ENCODE results near the gene LMO7.

Gene LMO7

DNA sequence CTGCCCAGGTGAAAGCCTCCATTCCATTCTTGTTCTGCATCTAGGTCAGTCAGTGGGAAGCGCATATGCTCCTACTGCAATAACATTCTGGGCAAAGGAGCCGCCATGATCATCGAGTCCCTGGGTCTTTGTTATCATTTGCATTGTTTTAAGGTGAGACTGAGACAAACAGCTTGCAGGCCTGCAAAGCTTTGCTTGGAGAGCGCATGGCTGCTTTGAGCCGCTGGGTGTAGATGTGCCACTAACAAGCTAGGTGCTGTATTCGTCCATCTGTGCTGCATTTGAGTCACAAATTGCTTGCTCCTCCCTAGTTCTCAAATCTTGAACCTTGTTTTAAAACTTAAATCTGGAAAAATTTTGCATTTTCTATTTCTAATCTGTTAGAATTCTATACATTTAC, 219.1 kb downstream of the LMO7 start:
- Mint-ChIP-seq H3K27me3 (no peaks in the 10 kb centered on the region), H3K4me3 (no peak overlapping the region), H3K9me3 (ENCODE audit: low read depth) (no peaks in the 10 kb centered on the region), H3K4me1 (ENCODE audit: low read depth) (no peaks in the 10 kb centered on the region), H3K27ac (no peak overlapping the region), H3K36me3 (peaks cover 12% of the 10 kb centered on the region)

DNA sequence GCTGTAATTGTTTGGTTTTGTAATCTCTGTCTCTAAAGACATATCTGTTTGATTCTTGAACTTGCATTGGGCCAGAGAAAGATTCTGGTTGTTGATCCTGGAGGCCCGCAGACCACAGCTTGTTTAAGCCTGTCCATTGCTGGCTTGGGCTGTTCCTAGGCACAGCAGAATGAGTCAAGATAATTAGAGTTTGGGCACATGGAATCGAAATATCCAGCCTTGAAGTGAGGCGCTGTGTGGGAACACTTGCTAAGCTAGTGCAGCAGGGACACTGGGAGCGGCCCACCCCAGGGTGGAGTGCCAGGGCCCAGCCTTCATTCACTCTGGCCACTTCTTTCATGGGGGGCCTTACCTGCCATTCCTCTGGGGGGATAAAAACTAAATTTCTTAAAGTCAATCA, 219.7 kb downstream of the LMO7 start:
- H3K27ac Mint-ChIP-seq = no peak overlapping the region
- H3K4me3 Mint-ChIP-seq = no peak overlapping the region
- no peaks in the 10 kb centered on the region for H3K4me1 Mint-ChIP-seq (ENCODE audit: low read depth)
- H3K9me3 Mint-ChIP-seq (ENCODE audit: low read depth) = no peaks in the 10 kb centered on the region
- peaks cover 8% of the 10 kb centered on the region for H3K36me3 Mint-ChIP-seq
- H3K27me3 Mint-ChIP-seq = no peaks in the 10 kb centered on the region

DNA sequence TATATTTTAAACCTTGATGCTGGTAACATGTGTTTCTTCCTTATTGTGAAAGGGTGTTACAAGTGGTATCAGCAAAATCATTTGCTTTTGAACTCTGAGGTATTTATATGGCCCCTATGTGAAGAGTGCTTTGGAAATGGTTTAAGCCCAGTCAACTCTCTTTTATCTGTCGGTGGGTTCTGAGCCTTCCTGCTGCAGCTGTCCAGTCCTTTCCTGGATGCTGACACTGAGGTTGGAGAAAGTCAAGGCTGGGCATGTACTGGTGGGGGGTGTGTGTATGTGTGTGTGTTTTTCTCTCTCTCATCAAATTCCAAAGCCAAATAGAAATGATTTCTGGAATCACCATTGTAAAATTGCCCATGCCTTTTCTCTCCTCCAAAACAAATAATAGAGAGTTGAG, 221.2 kb downstream of the LMO7 start:
- peaks cover 8% of the 10 kb centered on the region for H3K36me3 Mint-ChIP-seq

DNA sequence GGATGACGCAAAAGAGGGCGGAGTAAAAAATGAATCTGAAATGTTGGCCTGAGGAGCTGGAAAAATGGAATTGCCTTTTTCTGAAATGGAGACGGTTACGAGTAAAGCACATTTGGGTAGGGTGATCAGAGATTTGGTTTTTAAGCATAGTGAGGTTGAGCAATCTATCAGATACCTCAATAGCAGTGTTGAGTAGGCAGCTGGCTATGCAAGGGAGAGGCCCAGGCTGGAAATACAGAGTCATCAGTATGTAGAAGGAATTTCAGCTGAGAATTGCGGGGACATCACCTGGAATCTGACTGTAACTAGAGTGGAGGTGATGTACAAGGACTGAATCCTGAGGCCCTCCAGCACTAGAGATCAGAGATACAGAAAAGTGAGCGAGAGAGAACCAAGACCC, 224.8 kb downstream of the LMO7 start:
- no peak overlapping the region for H3K4me3 Mint-ChIP-seq
- H3K27ac Mint-ChIP-seq = no peak overlapping the region
- H3K4me1 Mint-ChIP-seq (ENCODE audit: low read depth) = no peaks in the 10 kb centered on the region
- no peaks in the 10 kb centered on the region for H3K9me3 Mint-ChIP-seq (ENCODE audit: low read depth)
- H3K27me3 Mint-ChIP-seq = no peaks in the 10 kb centered on the region
- H3K36me3 Mint-ChIP-seq = peaks cover 5% of the 10 kb centered on the region

More for the DNA sequence above, 221.2 kb downstream of the LMO7 start:
- H3K4me3 Mint-ChIP-seq = no peak overlapping the region
- H3K27me3 Mint-ChIP-seq = no peaks in the 10 kb centered on the region
- no peaks in the 10 kb centered on the region for H3K9me3 Mint-ChIP-seq (ENCODE audit: low read depth)
- no peaks in the 10 kb centered on the region for H3K4me1 Mint-ChIP-seq (ENCODE audit: low read depth)
- H3K27ac Mint-ChIP-seq = no peak overlapping the region

DNA sequence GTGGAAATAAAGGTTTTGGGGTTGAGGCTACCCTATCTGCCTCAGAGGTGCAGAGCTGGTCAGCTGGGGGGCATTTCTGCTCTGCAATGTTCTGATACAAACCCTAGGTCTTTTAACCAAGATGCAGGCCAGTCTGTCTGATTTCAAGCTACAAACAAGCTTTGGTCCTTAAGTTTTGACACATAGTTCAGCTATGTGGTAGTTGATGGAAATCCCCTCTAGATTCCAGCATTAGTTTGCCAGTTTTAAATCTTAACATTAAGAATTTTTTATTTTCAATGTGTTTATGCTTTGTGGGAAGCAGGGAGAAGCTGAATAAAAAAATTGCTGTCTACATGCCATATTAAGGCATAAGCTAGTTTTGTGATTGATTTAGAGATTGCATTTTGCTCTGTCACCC, 225.7 kb downstream of the LMO7 start:
- no peak overlapping the region for H3K27ac Mint-ChIP-seq
- no peaks in the 10 kb centered on the region for H3K27me3 Mint-ChIP-seq
- no peaks in the 10 kb centered on the region for H3K9me3 Mint-ChIP-seq (ENCODE audit: low read depth)
- no peaks in the 10 kb centered on the region for H3K4me1 Mint-ChIP-seq (ENCODE audit: low read depth)
- H3K4me3 Mint-ChIP-seq = no peak overlapping the region
- H3K36me3 Mint-ChIP-seq = peaks cover 5% of the 10 kb centered on the region

DNA sequence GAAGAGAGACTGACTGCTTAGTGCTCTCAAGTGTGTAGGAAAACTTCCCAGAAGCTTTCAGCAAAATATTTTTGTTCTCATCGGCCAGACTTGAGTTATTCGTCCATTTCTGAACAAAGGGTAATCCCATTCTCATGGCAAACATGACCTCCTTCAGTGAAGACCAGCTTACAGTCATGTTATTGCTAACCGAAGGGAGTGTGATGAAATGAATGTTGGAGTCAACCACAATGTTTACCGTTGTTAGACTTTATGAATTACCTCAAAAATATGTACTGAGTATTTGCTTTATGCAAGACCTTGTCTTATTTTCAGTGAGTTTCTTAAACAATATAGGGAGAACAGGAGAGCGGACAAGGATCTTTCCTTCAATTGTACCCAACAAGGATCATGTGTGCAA, 228.6 kb downstream of the LMO7 start:
- no peak overlapping the region for H3K27ac Mint-ChIP-seq
- peaks cover 2% of the 10 kb centered on the region for H3K4me1 Mint-ChIP-seq (ENCODE audit: low read depth)
- no peak overlapping the region for H3K4me3 Mint-ChIP-seq
- no peaks in the 10 kb centered on the region for H3K36me3 Mint-ChIP-seq
- H3K27me3 Mint-ChIP-seq = peaks cover 2% of the 10 kb centered on the region
- H3K9me3 Mint-ChIP-seq (ENCODE audit: low read depth) = no peaks in the 10 kb centered on the region

DNA sequence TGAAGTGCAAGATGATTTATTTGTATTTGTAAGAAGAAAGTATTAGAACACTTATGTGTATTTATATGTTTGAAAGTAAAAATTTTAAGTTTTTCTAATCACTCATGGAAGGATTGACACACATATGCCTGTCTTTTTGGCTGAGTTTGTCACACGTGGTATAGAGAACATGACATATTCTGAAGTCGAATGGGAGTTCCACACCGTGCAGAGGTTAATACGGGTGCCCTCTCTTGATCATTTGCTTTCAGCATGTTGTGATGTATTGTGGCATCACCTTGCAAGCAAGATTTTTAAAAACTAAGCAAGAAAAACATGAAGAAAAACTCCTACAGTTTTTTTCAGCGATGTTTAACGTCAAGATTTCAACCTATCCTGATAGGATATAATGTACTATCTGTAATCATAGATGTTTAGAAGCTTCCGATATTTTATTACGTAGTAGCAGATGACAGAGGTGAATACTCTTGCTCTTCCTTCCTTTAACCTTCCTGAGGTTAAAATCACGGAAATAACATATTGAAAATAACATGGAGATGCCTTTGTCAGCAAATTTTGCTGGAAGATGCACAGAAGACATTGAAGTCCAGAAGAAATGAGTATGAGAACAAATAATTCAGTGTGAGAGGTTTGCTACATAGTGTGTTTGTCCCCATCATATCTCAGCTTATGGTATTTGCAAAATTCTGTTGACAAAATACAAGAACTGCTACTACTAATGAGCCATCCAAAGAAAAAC, 231.4 kb downstream of the LMO7 start:
- Mint-ChIP-seq H3K27ac (no peak overlapping the region), H3K4me3 (no peak overlapping the region), H3K27me3 (peaks cover 3% of the 10 kb centered on the region), H3K9me3 (ENCODE audit: low read depth) (no peaks in the 10 kb centered on the region), H3K4me1 (ENCODE audit: low read depth) (peaks cover 8% of the 10 kb centered on the region), H3K36me3 (no peaks in the 10 kb centered on the region)

DNA sequence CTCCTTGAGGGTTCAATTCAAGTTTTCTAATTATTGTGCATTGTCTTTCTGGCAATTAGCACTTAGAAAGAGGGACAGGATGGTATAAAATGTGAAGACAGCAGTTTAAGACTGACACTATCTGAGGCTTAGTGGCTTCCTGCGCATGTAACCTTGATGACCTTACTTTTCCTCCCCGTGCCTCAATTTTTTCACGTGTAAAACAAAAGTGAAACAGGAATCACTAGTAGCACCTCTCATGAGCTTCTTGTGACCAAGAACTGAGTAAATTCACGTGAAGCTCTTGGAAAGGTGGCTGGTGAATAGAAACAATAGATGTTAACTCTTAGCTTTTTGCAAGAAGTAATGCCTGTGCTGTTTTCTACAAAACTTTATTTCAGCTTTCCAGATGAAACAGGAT, 233.9 kb downstream of the LMO7 start:
- peaks cover 8% of the 10 kb centered on the region for H3K4me1 Mint-ChIP-seq (ENCODE audit: low read depth)
- H3K4me3 Mint-ChIP-seq = peak overlapping the region; percentile 57
- no peaks in the 10 kb centered on the region for H3K36me3 Mint-ChIP-seq
- H3K27ac Mint-ChIP-seq = no peak overlapping the region
- no peaks in the 10 kb centered on the region for H3K9me3 Mint-ChIP-seq (ENCODE audit: low read depth)
- H3K27me3 Mint-ChIP-seq = peaks cover 3% of the 10 kb centered on the region

DNA sequence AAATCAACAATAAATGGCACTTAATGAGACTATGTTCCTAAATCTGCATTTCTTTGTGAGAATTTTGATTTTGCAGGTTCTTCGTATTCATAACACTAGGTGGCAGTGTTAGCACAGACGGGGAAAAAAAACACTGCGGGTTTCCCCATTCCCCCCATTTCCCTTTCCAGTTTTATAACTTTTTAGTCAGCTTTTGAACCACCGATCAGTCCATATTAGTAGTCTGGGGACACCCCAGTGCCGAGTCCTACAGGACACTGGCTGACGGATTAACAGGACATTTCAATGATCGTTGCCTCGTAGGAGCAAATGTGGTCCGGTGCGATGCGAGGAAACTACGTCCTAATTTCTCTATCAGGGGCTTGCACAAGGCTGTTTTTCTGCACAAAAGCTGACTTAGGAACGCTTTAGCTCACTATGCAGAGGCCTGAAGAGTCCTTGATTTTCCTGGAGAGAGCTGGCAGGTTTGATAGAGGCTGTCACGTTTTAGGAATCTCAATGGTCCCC, 234.3 kb downstream of the LMO7 start:
- no peak overlapping the region for H3K27ac Mint-ChIP-seq
- H3K27me3 Mint-ChIP-seq = peaks cover 3% of the 10 kb centered on the region
- no peaks in the 10 kb centered on the region for H3K9me3 Mint-ChIP-seq (ENCODE audit: low read depth)
- H3K4me3 Mint-ChIP-seq = peak overlapping the region; percentile 57
- no peaks in the 10 kb centered on the region for H3K36me3 Mint-ChIP-seq
- H3K4me1 Mint-ChIP-seq (ENCODE audit: low read depth) = peaks cover 10% of the 10 kb centered on the region

DNA sequence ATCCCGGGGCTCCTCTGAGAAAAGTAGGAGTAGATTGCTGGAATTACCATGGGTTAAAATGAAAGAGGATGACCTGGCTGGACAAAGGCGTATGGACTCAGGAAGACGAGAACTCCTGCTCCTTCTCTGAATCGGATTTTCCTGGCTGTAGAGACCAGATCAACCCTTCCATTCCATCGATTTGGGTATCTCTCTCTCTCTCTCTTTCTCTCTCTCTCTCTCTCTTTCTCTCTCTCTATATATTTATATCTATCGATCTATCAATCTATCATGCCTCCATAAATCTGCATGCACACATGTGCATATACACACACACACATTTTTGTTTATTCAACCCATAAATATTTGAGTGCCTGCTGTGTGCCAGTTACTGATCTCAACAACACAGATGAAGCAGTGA, 234.9 kb downstream of the LMO7 start:
- H3K4me3 Mint-ChIP-seq = peak overlapping the region; percentile 59
- no peaks in the 10 kb centered on the region for H3K9me3 Mint-ChIP-seq (ENCODE audit: low read depth)
- peaks cover 12% of the 10 kb centered on the region for H3K4me1 Mint-ChIP-seq (ENCODE audit: low read depth)
- peaks cover 3% of the 10 kb centered on the region for H3K27me3 Mint-ChIP-seq
- no peaks in the 10 kb centered on the region for H3K36me3 Mint-ChIP-seq
- no peak overlapping the region for H3K27ac Mint-ChIP-seq

DNA sequence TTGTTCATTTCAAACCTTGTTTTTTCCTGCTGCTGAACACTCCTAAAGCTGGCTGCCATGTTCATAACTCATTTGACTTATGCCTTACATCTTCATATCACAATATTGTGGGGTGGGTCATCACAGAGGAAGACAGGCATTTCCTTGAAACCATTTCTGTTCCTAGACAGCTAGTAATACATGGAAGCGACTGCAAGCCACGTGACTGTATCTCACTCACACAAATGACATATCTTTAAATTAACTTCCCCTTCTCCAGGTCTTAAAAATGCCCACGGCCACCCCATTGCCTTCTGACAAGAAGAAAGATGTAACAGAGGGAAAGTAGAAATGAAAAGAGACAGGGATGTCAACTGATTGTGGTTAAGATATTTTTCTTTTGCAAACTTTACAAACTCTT, 236.8 kb downstream of the LMO7 start:
- H3K27ac Mint-ChIP-seq = no peak overlapping the region
- peaks cover 3% of the 10 kb centered on the region for H3K27me3 Mint-ChIP-seq
- no peaks in the 10 kb centered on the region for H3K9me3 Mint-ChIP-seq (ENCODE audit: low read depth)
- H3K36me3 Mint-ChIP-seq = no peaks in the 10 kb centered on the region
- no peak overlapping the region for H3K4me3 Mint-ChIP-seq
- H3K4me1 Mint-ChIP-seq (ENCODE audit: low read depth) = peaks cover 16% of the 10 kb centered on the region

DNA sequence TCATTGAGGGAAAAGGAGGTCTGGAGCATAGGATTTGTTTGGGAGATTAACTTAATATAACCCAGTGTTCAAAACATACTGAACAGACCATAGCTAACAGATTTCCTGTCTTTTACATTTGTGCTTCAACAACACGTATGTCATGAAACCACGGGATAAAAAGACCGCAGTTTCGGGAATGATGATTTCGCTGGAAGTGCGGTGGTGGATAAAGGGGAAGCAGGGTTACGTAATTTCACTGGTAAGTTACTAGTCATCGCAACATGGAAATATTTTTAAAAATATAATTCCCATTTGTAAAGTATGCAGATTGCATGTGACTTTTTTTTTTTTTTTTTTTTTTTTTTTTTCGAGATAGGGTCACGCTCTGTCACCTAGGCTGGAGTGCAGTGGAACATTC, 237.4 kb downstream of the LMO7 start:
- no peak overlapping the region for H3K27ac Mint-ChIP-seq
- no peaks in the 10 kb centered on the region for H3K9me3 Mint-ChIP-seq (ENCODE audit: low read depth)
- H3K4me3 Mint-ChIP-seq = no peak overlapping the region
- peaks cover 16% of the 10 kb centered on the region for H3K4me1 Mint-ChIP-seq (ENCODE audit: low read depth)
- H3K27me3 Mint-ChIP-seq = peaks cover 3% of the 10 kb centered on the region
- H3K36me3 Mint-ChIP-seq = no peaks in the 10 kb centered on the region

DNA sequence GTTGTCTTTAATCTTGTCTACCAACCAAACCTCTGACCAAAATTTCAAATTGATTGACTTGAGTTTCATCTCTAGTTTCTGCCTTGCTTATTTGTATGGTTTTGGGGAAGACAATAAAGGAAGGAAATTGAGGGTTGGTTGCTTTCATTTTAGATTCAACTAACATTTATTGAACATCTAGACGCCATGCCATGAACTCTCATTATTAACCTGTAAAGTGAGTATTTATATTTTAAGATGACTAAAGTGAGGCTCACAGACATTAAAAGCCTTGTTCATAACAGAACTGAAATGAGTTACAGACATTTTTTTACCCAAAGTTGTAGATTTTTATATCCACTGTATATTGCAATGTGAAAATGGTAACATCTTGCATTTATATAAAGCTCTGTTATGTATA, 239.3 kb downstream of the LMO7 start:
- Mint-ChIP-seq H3K27ac (no peak overlapping the region), H3K4me1 (ENCODE audit: low read depth) (peaks cover 8% of the 10 kb centered on the region), H3K4me3 (no peak overlapping the region), H3K9me3 (ENCODE audit: low read depth) (no peaks in the 10 kb centered on the region), H3K27me3 (no peaks in the 10 kb centered on the region), H3K36me3 (no peaks in the 10 kb centered on the region)

DNA sequence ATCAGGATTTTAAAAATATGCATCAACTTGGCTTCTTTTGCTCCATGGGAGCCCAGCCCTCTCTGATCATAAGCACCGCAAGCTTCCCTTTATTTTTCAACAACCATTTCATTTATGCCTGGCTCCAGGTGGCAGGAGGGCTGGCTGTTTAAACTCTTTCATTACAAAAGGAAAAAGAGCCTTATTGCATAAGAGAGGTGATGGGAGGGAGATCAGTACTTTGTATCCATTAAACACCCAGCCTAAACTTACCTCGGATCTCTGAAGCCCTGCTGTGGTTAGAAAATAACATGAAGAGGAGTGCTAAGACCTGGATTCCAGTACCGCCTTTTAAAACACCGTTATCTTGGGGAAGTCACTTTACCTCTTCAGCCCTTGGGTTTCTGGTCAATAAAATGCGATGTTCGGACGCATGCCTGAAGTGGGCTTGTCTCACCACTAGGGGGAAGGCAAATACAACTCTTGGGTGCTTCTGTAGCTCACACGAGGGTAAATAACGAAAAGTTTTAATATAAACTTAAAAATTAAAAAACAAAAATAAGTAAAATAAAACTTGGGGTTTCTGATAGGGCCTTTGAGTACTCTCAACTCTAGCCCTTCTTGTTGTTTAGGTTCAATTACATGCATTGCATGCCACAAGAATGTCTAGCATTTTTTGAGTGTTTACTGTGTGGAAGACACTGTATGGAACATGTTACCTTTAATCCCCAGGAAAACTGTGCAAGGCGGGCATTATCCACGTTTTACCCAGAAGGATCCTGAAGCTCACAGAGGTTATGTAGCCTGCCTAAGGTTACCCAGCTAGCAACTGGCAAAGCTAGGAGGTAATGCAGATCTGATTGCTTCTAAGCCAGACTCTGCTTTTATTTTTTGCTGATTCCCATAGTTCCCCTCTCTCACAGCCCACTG, 240.3 kb downstream of the LMO7 start:
- Mint-ChIP-seq H3K27ac (no peak overlapping the region), H3K27me3 (no peaks in the 10 kb centered on the region), H3K4me1 (ENCODE audit: low read depth) (peaks cover 8% of the 10 kb centered on the region), H3K9me3 (ENCODE audit: low read depth) (no peaks in the 10 kb centered on the region), H3K36me3 (no peaks in the 10 kb centered on the region), H3K4me3 (no peak overlapping the region)

DNA sequence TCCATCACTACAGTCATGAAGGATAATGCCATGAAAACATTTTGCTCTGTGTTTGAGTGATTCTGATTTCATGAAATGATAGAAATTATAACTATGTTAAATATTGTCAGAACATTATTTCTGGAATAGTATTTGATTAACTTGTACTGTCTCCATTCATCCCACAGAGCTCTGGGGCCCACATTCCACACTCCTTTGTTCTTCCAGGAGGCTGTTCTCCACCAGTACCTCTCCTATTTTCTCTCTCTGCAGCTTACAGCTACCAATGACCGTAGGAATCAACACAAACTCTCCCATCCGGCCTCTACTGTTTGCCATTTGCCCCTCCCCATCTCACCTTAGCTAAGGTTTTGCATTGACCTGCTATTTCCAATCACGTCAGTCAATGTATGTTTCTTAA, 240.9 kb downstream of the LMO7 start:
- H3K9me3 Mint-ChIP-seq (ENCODE audit: low read depth) = no peaks in the 10 kb centered on the region
- no peak overlapping the region for H3K4me3 Mint-ChIP-seq
- H3K27ac Mint-ChIP-seq = no peak overlapping the region
- no peaks in the 10 kb centered on the region for H3K36me3 Mint-ChIP-seq
- H3K4me1 Mint-ChIP-seq (ENCODE audit: low read depth) = peaks cover 8% of the 10 kb centered on the region
- H3K27me3 Mint-ChIP-seq = no peaks in the 10 kb centered on the region

All from activated naive CD8-positive, alpha-beta T cell (primary cell).